ENCODE results near the gene C2CD2. TPM values are rescaled to one million over a fixed set of nuclear protein-coding genes. Genes with fewer than 3 reads are reported as not detected.

C2CD2 gene
- total RNA-seq, 1 experiment from 2014 or later, result 12.6 TPM

DNA sequence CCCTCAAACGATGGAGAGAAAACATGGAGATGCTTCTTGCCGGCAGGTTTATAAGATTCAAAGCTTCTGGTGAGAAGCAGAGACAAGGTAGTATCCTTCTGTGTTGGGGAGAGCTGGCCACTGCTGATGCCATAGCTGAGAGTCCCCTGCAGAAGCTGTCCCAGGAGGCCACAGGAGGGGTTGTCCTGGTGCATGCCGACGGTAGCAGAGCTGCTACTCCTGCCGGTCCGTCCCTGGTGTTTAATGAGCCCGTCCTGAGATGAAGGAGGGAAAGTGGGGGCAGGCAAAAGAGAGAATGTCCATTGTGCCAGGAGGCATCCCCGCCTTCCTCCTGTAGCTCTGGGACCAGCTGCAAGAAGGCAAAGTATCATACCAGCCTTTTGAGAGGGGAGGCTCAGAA is 10.4 kb upstream of the C2CD2 start:
- no peak for DNase-seq
- no peaks in the 10 kb centered on the region for H3K4me1 ChIP-seq
- Mint-ChIP-seq H3K36me3 (ENCODE audit: insufficient read depth, unreplicated experiment) (no peaks in the 10 kb centered on the region), H3K9me3 (ENCODE audit: unreplicated experiment) (no peaks in the 10 kb centered on the region), H3K27ac (ENCODE audit: unreplicated experiment) (no peak overlapping the region), H3K27me3 (ENCODE audit: insufficient read depth, unreplicated experiment) (no peaks in the 10 kb centered on the region), H3K4me1 (ENCODE audit: low read depth, unreplicated experiment) (no peaks in the 10 kb centered on the region), H3K4me3 (ENCODE audit: unreplicated experiment) (no peak overlapping the region)
- H3K27me3 ChIP-seq (replicated peaks; ENCODE audit: control insufficient read depth, insufficient read depth, low read length), result no peaks in the 10 kb centered on the region
- POLR2A ChIA-PET, result no interaction called here
- no peak overlapping the region for H3K4me3 ChIP-seq (ENCODE audit: low read depth, low read length)
- H3K9me3 ChIP-seq, result no peaks in the 10 kb centered on the region
- no TSS peak for BruUV-seq (replicated peaks)
- TF ChIP-seq, protein P1, sequence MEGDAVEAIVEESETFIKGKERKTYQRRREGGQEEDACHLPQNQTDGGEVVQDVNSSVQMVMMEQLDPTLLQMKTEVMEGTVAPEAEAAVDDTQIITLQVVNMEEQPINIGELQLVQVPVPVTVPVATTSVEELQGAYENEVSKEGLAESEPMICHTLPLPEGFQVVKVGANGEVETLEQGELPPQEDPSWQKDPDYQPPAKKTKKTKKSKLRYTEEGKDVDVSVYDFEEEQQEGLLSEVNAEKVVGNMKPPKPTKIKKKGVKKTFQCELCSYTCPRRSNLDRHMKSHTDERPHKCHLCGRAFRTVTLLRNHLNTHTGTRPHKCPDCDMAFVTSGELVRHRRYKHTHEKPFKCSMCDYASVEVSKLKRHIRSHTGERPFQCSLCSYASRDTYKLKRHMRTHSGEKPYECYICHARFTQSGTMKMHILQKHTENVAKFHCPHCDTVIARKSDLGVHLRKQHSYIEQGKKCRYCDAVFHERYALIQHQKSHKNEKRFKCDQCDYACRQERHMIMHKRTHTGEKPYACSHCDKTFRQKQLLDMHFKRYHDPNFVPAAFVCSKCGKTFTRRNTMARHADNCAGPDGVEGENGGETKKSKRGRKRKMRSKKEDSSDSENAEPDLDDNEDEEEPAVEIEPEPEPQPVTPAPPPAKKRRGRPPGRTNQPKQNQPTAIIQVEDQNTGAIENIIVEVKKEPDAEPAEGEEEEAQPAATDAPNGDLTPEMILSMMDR (IDR thresholded peaks at IDR 0.05; ENCODE audit: insufficient read depth in 1 of 2, low read depth in 1 of 2, low read length in 1 of 2, severe bottlenecking in 1 of 2, unreplicated experiment in 1 of 2), result no peak
- H3K36me3 ChIP-seq (ENCODE audit: control insufficient read depth, insufficient read depth, low read length), result no peaks in the 10 kb centered on the region
- CTCF ChIA-PET, result no interaction called here
- intact Hi-C loops (cut with micrococcal nuclease; ENCODE audit: unreplicated experiment), result no loop called here

DNA sequence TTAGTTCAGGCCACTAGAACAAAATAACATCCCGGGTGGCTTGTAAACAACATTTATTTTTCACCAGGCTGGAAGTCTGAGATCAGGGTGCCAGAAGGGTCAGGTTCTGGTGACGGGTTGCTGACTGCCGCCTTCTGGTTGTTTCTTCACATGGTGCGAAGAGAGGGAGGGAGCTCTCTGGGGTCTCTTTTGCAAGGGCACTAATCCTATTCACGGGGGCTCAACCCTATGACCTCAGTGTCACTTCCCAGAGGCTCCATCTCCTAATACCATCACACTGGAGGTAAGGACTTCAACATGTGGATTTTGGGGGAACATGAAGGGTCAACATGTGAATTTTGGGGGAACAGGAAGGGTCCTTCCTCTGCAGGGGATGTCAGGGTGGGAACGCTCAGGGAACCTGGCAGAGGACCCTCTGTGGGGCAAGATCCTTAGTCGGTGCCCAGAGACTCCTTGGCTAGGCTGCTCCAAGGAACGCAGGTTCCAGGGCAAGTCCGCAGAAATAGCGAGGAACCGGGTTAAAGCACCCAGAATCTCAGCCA is 8.7 kb upstream of the C2CD2 start:
- no peaks in the 10 kb centered on the region for H3K36me3 Mint-ChIP-seq (ENCODE audit: insufficient read depth, unreplicated experiment)
- CTCF ChIA-PET, result no interaction called here
- Histone ChIP-seq H3K9me3 (no peaks in the 10 kb centered on the region), H3K4me1 (peaks cover 10% of the 10 kb centered on the region; the same call in 1 of the 2 replicates), H3K27me3 (replicated peaks; ENCODE audit: control insufficient read depth, insufficient read depth, low read length) (no peaks in the 10 kb centered on the region), H3K36me3 (ENCODE audit: control insufficient read depth, insufficient read depth, low read length) (no peaks in the 10 kb centered on the region), H3K4me3 (ENCODE audit: low read depth, low read length) (no peak overlapping the region)
- no peak for DNase-seq
- POLR2A ChIA-PET, result no interaction called here
- intact Hi-C loops (cut with micrococcal nuclease; ENCODE audit: unreplicated experiment), result no loop called here
- no peak overlapping the region for H3K27ac Mint-ChIP-seq (ENCODE audit: unreplicated experiment)
- peaks cover 4% of the 10 kb centered on the region for H3K4me1 Mint-ChIP-seq (ENCODE audit: low read depth, unreplicated experiment)
- TF ChIP-seq, protein P1 (IDR thresholded peaks at IDR 0.05; ENCODE audit: insufficient read depth in 1 of 2, low read depth in 1 of 2, low read length in 1 of 2, severe bottlenecking in 1 of 2, unreplicated experiment in 1 of 2), result no peak
- no peaks in the 10 kb centered on the region for H3K9me3 Mint-ChIP-seq (ENCODE audit: unreplicated experiment)
- BruUV-seq (replicated peaks), result no TSS peak
- H3K4me3 Mint-ChIP-seq (ENCODE audit: unreplicated experiment), result no peak overlapping the region
- no peaks in the 10 kb centered on the region for H3K27me3 Mint-ChIP-seq (ENCODE audit: insufficient read depth, unreplicated experiment)

DNA sequence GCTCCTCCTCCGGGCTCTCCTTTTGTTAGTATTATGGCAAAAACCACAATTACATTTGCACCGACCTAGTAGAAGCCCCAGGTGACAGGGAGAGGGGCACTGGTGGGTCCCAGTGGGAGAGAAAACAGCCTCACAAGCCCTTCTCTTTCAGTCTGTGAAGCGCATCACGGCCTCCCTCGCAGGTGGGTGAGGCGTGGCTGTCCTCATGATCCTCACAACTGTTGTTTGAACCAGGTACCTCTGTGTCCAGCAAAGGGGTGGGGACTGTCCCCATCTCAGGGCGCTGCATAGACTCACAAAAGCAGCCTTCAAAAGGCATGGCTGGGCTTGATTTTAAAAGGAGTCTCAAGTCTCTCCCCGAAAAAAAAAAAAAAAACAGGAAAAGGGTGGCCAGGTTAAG is 7.9 kb upstream of the C2CD2 start:
- Mint-ChIP-seq H3K27me3 (ENCODE audit: insufficient read depth, unreplicated experiment) (no peaks in the 10 kb centered on the region), H3K4me1 (ENCODE audit: low read depth, unreplicated experiment) (peaks cover 11% of the 10 kb centered on the region), H3K36me3 (ENCODE audit: insufficient read depth, unreplicated experiment) (peaks cover 3% of the 10 kb centered on the region), H3K9me3 (ENCODE audit: unreplicated experiment) (no peaks in the 10 kb centered on the region), H3K4me3 (ENCODE audit: unreplicated experiment) (no peak overlapping the region), H3K27ac (ENCODE audit: unreplicated experiment) (no peak overlapping the region)
- H3K36me3 ChIP-seq (ENCODE audit: control insufficient read depth, insufficient read depth, low read length), result no peaks in the 10 kb centered on the region
- H3K4me3 ChIP-seq (ENCODE audit: low read depth, low read length), result no peak overlapping the region
- no peaks in the 10 kb centered on the region for H3K9me3 ChIP-seq
- H3K27me3 ChIP-seq (replicated peaks; ENCODE audit: control insufficient read depth, insufficient read depth, low read length), result no peaks in the 10 kb centered on the region
- TF ChIP-seq, protein P1 (IDR thresholded peaks at IDR 0.05; ENCODE audit: insufficient read depth in 1 of 2, low read depth in 1 of 2, low read length in 1 of 2, severe bottlenecking in 1 of 2, unreplicated experiment in 1 of 2), result no peak
- BruUV-seq (replicated peaks), result no TSS peak
- peaks cover 10% of the 10 kb centered on the region; the same call in 1 of the 2 replicates for H3K4me1 ChIP-seq
- CTCF ChIA-PET, result interaction anchor here (0.6 kb wide), 1 partner anchor 147 kb away, joined by 6 read pairs; no protein-coding TSS in a partner anchor
- intact Hi-C loops (cut with micrococcal nuclease; ENCODE audit: unreplicated experiment), result no loop called here
- DNase-seq, result no peak
- POLR2A ChIA-PET, result no interaction called here

All from Caco-2 (cell line).